Stimulated activated CD4-positive, alpha-beta T cell treated with anti-CD3 and anti-CD28 coated beads, TNF-alpha, amount 100 ng/mL, for 24 hours (primary cell): ENCODE results near the gene SEZ6L.
A peak's percentile ranks its signal among the peaks of the same experiment; 100 is the strongest.
"Not testable (repeated sequence)": the region's sequence is repeated elsewhere in the genome, so short reads cannot be mapped to it uniquely, and the experiment has no call there.

Source experiments
- DNase-seq, 3 experiments: peaks; one replicate each; pipeline ENCODE4 v3.0.0-alpha.2; 2020; ENCODE audit warnings: low read depth in 3 of 3

Gene SEZ6L

DNA sequence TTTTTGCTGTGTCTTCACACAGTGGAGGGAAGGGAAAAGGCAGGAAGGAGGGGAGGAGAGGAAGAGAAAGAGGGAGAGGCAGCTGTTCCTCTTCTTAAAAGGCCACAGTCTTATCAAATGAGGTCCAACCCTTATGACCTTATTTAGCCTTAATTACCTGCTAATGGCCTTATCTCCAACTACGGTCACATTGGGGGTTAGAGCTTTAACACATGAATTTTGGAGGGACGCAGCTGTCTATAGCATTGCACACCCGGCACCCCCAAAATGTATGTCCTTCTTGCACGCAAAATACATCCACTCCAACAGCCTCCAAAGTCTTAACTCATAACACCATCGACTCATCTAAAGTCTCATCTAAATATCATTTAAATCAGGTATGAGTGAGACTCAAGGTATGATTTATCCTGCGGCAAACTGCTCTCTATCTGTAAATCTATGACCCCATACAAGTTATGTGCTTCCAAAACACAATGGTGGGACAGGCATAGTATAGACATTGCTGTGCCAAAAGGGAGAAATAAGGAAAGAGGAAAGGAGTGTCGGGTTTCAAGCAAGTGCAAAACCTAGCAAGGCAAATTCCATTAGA, 214.8 kb downstream of the SEZ6L start:
- no peak for DNase-seq

DNA sequence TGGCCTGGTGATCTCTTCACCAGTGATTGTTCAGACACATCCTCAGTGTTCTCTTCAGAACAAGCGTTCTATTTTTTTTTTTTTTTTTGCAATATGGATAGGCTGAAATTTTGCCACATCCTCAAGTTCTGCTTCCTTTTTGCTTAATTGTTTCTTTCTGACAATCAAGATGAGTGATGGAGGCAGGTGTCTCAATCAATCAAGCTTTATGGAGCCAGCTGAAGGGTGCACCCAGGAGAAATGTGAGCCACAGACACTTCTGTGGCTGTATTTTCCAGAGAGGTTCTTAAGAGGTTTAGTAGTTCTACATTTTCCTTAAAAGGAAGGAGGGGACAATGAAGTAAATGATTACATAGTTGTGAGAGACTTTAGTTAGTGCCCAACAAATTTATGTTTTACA, 215.9 kb downstream of the SEZ6L start:
- DNase-seq, result no peak

DNA sequence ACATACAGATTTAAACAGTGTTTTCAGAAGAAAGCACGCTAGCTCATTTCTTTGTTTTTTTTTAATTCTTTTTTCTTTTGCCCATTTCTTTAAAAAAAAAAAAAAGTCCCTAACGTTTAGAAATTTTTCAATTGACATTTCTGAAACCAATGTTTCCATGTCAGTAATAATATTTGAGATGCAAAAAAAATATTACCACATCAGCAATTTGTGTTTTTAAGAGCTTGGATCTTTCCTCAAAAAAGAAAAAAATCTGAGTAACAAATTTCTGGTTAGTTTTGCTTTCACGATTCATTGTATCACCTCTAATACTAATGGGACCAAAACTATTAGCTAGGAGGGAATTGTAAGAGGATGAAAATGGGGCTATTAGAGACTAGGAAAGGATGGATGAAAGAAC, 219.9 kb downstream of the SEZ6L start:
- DNase-seq, result no peak

DNA sequence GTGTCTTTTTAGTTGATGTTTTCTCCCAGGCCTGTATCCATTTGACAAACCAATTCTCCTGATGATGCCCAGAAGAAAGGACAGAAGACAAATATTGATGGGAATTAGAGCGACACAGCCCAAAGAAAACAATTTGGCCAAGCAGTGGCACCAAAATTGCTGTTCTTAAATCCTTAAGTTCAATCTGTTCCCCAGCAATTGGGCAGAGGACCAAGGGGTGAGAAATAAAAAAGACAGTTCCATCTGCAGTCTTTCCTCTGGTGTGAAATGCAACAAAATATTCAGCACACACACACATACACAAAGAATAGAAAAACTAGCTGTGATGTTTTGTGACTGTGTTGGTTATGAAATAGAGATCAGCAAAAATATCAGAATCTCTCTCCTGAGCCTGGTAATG, 221.8 kb downstream of the SEZ6L start:
- DNase-seq, result no peak

DNA sequence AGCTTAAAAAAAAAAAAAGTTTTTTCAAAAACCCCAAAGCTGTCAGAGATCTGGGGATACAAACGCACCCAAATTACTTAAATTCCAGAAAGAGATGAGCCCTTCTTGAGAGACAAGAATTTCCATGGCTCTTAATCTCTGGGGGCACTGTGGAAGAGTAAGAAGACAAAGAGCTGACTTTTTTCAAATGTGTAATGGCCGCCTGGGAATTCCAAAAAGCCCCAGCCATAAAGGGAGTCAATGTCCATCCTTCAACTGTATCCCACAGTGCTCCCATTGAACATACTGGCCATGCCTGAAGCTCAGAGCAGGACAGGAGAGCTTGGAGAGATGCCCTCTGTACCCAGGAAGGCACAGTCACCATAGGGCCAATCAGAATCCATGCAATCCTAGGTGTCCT, 222.4 kb downstream of the SEZ6L start:
- no peak for DNase-seq

DNA sequence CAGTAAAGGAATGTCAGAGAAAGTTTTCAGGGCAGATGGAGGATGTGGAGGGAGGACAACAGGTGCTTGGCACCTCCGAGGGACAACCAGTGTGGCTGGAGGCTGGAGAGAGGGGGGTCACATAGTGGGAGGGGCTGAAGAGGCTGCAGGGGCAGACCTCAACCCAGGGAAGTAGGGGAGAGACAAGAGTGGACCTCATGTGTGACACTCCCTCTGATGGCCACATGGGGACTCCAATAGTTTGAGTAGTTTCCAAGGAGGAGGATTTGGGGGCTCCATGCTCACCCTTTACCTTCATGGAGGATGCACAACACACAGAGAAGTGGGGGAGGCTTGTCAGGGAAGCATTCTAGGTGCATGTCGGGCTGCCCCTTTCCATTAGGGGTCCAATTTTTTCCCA, 224.7 kb downstream of the SEZ6L start:
- DNase-seq, result no peak

DNA sequence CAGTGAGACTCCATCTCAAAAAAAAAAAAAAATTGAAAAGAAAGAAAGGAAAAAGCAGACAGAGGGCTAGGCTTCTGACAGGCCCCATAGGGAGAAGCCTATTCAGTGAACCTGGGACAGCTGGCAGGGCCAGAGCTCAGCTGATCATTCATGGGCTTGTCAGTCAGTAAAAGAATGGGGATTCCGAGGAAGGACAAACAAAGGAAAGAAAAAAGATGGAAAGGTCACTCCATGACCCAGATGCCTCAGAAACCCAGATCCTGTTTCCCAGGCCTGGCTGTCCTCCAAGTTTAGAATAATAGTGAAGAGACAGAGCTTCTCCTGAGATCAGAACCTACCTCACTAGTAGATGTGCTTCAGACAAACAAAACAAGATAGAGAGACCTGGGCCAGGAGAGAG, 225.5 kb downstream of the SEZ6L start:
- DNase-seq, result no peak

DNA sequence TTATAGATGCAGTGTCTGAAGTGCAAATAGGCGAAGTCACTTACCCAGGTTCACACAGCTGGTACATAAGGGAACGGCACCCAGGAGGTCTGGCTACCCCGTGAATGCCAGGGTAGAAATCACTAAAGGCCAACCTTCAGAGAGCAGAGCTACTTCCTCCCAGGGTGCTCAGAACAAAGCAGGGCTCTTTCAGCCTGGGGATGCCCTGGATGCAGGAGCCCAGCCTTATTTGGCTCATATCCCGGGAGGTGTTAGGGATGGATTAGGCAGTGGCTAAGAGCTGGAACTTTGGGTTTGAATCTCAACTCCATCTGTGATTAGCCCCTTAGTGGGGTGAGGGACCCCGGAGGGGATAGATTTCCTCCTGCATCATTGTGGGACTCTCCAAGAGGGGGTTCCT, 226.7 kb downstream of the SEZ6L start:
- no peak for DNase-seq

DNA sequence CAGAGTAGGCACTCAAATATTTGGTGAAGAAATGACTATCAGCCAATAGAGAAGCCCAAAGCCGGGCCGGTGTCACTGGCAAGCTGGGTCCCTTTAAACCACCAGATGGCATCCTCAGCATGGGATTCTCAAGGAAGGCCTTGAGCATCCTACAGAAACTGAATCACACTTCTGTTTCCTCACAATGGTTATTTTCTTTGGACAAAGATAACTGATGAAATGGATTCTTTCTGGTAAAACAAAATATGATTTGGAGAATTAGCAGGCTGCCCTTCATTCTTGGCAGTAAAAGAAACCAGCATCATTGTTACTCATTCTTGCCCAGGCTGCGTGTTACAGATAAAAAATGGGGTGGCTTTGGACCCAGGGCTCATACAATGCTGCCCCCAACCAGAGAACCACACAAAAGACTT, 229.5 kb downstream of the SEZ6L start:
- DNase-seq, result peak; percentile 15 to 51 (median 21)

DNA sequence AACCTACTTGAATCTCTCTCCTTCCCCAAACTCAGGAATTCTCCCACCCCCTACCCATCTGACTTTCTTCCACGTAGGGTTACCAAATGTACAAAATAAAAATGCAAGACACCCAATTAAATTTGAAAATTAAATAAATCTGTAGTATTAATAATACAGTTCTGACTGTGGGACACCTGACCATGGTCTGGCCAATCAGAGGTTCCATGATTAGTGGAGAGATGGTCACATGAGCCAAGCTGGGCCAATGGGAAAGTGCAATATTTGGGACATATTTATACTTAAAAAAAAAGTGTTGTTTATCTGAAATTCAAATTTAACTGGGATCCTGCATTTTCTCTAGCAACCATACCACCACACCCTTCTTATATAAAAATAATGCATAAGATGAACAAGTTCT, 230.0 kb downstream of the SEZ6L start:
- no peak for DNase-seq

DNA sequence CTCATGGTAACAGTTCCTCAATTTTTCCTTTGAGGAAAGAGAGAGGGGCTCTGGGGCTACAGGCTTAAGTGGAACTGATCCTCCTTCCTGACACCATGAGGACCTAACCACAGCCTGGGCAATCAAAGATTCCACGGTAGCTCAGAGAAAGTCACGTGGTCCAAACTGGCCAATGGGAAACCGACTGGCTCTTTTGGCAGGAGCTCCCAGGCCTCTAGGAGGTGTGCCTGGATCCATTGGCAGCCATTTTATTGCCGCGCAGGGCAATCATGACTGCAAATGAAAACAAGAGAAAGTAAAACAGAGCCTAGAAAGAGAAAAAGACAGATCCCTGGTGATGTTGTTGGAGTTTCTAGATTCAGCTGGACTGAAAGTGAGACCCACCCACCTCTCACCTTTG, 232.5 kb downstream of the SEZ6L start:
- peak in 1 of 3 experiments; percentile 1 for DNase-seq

DNA sequence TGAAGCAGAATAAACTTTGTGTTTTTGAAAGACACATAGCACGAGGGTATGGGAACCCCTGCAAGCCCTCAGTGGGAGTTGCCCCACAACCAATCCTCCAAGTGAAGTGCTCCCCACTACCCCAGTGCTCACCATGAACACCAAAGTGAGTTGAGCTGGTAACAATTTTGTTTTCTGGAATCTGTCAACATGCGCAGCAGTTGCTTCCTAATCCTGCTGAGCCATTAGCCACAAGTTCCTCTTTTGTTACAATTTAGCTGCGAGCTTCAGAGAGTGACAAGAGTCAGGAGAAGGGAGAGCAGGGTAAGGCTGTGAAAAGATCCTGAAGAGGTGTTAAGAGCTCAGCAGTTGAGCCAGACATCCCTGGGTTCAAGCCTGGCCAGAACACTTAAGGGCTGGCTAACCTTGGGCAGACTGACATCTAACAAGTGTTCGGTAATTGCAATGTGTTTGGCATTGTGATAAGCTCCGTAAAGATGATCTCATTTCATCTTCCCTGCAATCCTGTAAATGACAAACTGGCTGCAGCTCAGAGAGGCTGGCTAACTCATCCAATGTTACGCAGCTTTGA, 235.7 kb downstream of the SEZ6L start:
- DNase-seq, result no peak

DNA sequence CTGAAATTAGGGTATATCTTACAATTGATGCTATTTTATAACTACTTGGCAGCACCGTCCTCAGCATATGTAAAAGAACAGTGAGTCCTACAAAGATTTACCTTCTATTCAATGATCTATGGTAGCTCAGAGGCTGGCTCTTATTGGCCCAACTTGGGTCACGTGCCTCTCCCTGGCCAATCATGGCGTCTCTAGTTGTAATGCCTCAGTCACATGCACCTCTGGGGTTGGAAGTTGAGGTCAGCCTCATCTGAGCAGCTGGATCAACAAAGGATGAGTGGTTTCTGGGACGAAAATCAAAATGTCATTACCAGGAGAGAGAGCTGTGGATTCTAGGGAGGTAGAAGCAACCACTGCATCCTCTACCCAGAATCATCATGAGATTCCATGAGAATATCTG, 236.9 kb downstream of the SEZ6L start:
- no peak for DNase-seq

DNA sequence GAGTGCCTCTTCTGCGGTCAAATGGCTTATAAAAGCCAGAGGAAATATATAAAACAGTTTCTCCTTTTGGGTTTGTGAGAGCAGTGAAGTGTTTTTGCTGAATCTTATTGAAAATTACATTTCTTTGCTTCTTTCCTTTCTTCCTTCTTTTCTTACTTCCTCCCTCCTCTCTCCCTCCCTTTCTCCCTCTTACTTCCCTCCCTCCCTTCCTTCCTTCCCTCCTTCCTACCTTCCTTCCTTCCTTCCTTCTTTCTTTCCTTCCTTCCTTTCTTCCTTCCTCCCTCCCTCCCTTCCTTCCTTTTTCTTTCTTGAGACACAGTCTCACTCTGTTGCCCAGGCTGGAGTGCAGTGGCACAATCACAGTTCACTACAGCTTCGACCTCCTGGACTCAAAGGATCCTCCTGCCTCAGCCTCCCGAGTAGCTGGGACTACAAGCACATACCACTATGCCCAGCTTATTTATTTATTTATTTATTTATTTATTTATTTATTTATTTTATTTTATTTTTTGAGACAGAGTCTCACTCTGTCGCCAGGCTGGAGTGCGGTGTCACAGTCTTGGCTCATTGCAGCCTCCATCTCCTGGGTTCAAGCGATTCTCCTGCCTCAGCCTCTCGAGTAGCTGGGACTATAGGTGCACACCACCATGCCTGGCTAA, 239.4 kb downstream of the SEZ6L start:
- DNase-seq, result not testable (repeated sequence)

DNA sequence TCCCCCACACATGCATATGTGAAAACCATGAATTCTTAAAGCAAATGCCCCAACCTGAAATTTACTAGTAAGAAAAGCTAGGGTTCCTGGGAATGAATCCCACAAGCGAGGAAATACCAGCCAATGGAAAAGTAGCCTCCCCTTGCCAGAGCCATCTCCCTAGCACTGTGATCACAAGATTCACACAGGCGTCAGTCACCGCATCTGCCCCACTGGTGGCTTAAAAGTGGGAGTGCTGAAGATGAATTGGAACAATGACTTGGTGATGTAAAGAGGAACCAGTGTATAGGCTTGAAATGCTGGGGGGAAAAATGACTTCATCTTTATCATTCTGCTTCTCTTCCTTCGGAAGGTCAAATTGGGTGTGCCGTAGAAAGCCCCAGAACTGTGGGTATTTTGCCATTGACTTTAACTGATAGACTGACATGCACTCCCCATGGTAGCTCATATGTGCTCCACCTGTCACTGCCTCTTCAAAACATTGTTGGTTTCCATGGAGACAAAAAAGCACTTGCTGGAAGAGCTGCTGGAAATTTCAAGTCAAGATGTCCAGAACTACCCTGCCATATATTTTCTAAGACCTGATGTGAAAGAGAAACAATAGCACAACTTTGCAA, 240.6 kb downstream of the SEZ6L start:
- no peak for DNase-seq

DNA sequence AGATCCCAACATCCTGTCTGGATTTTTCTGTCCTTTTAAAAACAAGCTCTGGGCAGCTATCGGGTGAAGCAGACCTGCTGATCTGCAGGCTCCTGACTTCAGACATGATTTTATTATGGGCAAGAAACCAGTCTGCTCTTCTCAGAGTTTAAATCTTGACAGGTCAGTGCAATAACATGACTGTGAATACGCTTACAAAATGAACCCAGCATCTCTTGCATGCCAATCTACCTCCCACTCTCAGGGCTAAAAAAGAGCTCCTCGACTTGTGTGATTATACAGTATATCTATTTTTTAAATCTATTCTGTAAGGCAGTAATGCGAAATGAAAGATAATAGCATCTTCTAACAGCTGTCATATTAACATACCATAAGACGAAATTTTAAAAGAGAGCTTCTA, 241.1 kb downstream of the SEZ6L start:
- DNase-seq, result no peak

DNA sequence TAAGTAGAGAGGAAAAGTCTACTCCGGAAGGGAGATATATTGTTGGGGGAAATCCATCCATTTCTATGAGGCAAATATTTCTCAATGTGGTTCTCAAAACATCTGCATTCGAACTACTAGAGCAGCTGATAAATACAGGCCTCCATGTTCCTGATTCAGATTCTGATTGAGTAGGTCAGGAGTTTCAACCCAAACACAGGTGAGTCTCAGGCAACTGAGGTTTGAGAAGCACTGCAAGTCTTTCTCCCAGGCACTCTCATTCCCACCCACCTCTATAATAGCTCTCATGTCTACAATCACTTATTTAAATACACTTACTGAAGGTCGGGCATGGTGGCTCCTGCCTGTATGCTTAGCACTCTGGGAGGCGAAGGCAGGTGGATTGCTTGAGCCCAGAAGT, 245.1 kb downstream of the SEZ6L start:
- DNase-seq, result no peak

DNA sequence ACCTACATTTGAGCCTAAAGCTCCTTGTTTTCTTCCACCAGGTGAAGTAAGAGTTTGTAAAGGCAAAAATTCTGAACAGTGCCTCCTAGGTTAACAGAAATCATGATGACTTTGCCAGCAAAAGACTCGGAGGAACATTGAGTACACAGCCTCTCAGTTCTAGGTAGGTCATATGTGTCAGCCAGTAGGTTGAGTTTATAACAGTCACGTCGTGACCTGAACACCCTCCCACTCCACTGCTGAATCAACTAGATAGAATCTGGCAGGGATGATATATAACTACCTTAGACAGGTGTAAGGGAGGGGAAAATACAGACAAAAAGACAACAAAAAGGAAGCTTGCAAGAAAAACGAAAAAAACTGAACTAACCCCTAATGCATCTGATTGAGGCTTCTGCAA, 247.0 kb downstream of the SEZ6L start:
- DNase-seq, result no peak

DNA sequence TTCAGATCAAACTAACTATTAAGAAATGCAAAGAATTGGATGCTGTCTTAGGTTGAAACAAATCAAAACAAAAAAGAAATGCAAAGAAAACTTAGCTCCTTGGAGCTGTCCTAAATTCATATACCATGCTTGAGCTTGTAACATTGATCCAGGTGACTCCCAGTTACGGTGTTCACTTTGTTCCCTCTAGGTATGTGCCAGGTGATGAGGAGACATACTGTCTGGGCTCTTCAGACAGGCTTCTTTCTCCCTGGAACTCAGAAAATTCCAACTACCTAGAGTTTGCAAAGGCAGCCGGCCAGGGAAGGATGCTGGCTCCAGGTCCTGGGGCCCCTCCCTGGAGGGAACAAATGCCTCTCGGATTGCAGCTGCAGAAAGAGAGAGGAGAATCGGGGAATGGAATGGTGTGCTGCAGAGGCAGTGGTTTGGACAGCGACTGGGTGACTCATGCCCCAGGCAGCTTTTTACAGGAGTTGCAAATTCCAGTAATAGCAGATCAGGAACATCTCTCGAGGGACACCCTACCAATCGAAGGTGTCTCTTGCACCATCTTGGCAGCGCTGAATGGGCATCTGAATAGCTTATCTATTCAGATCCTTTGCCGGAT, 247.5 kb downstream of the SEZ6L start:
- DNase-seq, result no peak

DNA sequence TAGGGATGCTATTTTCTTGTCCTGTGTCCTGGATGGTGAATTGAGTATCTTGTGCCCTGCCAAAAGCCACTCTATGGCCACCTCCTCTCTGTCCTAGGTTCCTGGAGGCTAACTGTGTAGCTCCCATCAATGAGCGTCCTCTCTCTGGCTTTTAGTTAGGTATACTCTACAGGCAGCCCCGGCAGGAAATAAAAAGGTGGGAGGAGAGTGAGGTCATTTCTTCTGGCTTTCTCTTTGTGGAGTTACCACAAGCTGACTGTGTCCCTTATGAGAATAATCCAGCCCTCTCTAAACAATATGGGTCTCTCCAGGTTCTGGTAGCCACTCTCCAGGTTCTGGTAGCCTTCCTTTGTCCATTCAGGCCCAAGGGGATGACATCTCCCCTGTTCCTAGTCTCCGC, 248.1 kb downstream of the SEZ6L start:
- DNase-seq, result no peak

DNA sequence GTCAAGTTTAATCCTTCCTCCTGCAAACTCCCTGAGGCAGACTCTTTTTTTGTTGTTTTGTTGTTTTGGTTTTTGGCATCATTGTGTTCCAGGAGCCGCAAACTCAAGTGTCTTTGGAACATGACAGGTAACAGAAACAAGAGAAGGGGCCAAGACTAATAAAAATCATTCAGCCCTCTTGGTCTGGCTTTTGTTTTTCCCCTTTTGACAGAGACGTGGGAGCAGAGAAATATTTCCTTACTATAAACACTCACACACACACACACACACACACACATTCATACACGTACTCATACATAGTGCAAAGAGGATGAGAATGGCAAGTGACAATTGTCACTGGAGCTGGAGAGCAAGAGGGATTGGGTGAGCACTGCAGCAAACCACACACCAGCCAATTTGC, 249.4 kb downstream of the SEZ6L start:
- DNase-seq, result no peak

DNA sequence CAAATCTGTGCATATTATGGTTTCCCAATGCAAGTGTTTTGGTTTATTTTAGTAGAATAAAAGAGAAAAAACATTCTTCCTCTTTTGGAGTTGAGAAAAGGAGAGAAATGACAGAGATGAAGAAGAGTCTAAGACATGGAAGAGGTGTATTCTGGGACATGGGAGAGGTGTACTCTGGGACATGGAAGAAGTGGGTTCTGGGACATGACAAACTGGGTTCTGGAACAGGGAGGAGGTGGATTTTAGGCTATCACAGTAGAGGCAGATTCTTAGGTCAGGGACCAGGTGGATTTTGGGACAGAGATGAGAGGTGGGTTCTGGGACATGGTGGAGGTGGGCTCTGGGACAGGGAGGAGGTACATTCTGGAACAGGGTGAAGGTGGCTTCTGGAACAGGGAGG, 257.7 kb downstream of the SEZ6L start:
- DNase-seq, result no peak
